ENCODE results near the gene PPP1R9B.

PPP1R9B gene

GRCh38 chr17:50123649-50124349, 26.7 kb downstream of the PPP1R9B start:
- no peak for DNase-seq

GRCh38 chr17:50122945-50123344, 27.5 kb downstream of the PPP1R9B start:
- no peak for DNase-seq

- DNase-seq: no peak
Observed at GRCh38 chr17:50120475-50121253, 29.8 kb downstream of the PPP1R9B start.

GRCh38 chr17:50118828-50119218, 31.7 kb downstream of the PPP1R9B start:
- no peak for DNase-seq

- DNase-seq: no peak
Observed at GRCh38 chr17:50118076-50118827, 32.2 kb downstream of the PPP1R9B start.

- peak; percentile 85 for DNase-seq
Observed at GRCh38 chr17:50117202-50118051, 33.0 kb downstream of the PPP1R9B start.

GRCh38 chr17:50115756-50116155, 34.7 kb downstream of the PPP1R9B start:
- DNase-seq: peak; percentile 37

- DNase-seq: peak; percentile 93
Observed at GRCh38 chr17:50114849-50115357, 35.6 kb downstream of the PPP1R9B start.

GRCh38 chr17:50114401-50114800, 36.1 kb downstream of the PPP1R9B start:
- no peak for DNase-seq

GRCh38 chr17:50113624-50114320, 36.7 kb downstream of the PPP1R9B start:
- DNase-seq: no peak

- no peak for DNase-seq
Observed at GRCh38 chr17:50112694-50113093, 37.8 kb downstream of the PPP1R9B start.

- DNase-seq: no peak
Observed at GRCh38 chr17:50111673-50112655, 38.5 kb downstream of the PPP1R9B start.

GRCh38 chr17:50110591-50111349, 39.7 kb downstream of the PPP1R9B start:
- no peak for DNase-seq

GRCh38 chr17:50109785-50110184, 40.7 kb downstream of the PPP1R9B start:
- no peak for DNase-seq

GRCh38 chr17:50109207-50109606, 41.3 kb downstream of the PPP1R9B start:
- DNase-seq: no peak

- DNase-seq: no peak
Observed at GRCh38 chr17:50108556-50108955, 41.9 kb downstream of the PPP1R9B start.

GRCh38 chr17:50107790-50108414, 42.6 kb downstream of the PPP1R9B start:
- no peak for DNase-seq

GRCh38 chr17:50106393-50107131, 43.9 kb downstream of the PPP1R9B start:
- no peak for DNase-seq
